SU-DHL-6 (cell line): Measurements from ENCODE around the gene CPED1.

Experiments
- H2AFZ ChIP-seq: fragments of 200-600 bp; sonication (generic); 2 replicates; pipeline ENCODE4 v1.6.1; 2014; ENCODE audit warnings: low read depth, mild to moderate bottlenecking, moderate library complexity, mixed read lengths, antibody characterized with exemption, low read length; ENCODE audit not compliant: severe bottlenecking
- H3F3A ChIP-seq: fragments of 200-600 bp; shearing (Covaris generic); 2 replicates; pipeline ENCODE4 v1.6.0; 2016; ENCODE audit warnings: antibody characterized with exemption, mild to moderate bottlenecking; ENCODE audit not compliant: insufficient read depth
- H3K27ac ChIP-seq: fragments of 200-600 bp; sonication (generic); 2 replicates; pipeline ENCODE4 v1.5.1; 2016; ENCODE audit warnings: low read depth, mild to moderate bottlenecking, low read length, moderate library complexity, mixed read lengths
- H3K27me3 ChIP-seq: fragments of 200-600 bp; sonication (generic), shearing (Covaris generic); 2 replicates; pipeline ENCODE4 v1.6.0; 2014; ENCODE audit warnings: mild to moderate bottlenecking, low read length
- H3K36me3 ChIP-seq: fragments of 200-600 bp; sonication (generic); 2 replicates; pipeline ENCODE4 v1.6.1; 2014; ENCODE audit warnings: mild to moderate bottlenecking, low read length, mixed read lengths
- H3K4me2 ChIP-seq: fragments of 300-600, 200-600 bp; shearing (Covaris generic), sonication (generic); 2 replicates; pipeline ENCODE4 v1.6.0; 2014; ENCODE audit warnings: low read length, low read depth, mild to moderate bottlenecking; ENCODE audit not compliant: poor library complexity, severe bottlenecking
- H3K4me3 ChIP-seq: fragments of 200-600 bp; sonication (generic); 2 replicates; pipeline ENCODE4 v1.5.1; 2014; ENCODE audit warnings: antibody characterized with exemption, low read length, mild to moderate bottlenecking, mixed read lengths; ENCODE audit not compliant: insufficient read depth, poor library complexity, severe bottlenecking
- H3K79me2 ChIP-seq: fragments of 200-600 bp; sonication (generic); 2 replicates; pipeline ENCODE4 v1.6.1; 2014; ENCODE audit warnings: mild to moderate bottlenecking, low read length, moderate library complexity; ENCODE audit not compliant: insufficient read depth
- H3K9ac ChIP-seq: fragments of 200-600 bp; sonication (generic); 2 replicates; pipeline ENCODE4 v1.7.0; 2014; ENCODE audit warnings: mild to moderate bottlenecking, low read length
- H3K9me2 ChIP-seq: fragments of 200-600 bp; sonication (generic); replicated peaks from 2 replicates; pipeline ENCODE4 v1.6.1; 2014; ENCODE audit warnings: low read length; ENCODE audit not compliant: insufficient read depth
- H3K9me3 ChIP-seq: fragments of 200-600 bp; sonication (generic); 2 replicates; pipeline ENCODE4 v1.6.1; 2014; ENCODE audit warnings: low read length, mixed read lengths; ENCODE audit not compliant: insufficient read depth
- H4K20me1 ChIP-seq: fragments of 200-600 bp; sonication (generic); 2 replicates; pipeline ENCODE4 v1.6.1; 2014; ENCODE audit warnings: low read depth, mild to moderate bottlenecking, antibody characterized with exemption, low read length, moderate library complexity, mixed read lengths
- EZH2phosphoT487 ChIP-seq: fragments of 200-600 bp; sonication (generic), shearing (Covaris generic); conservative IDR thresholded peaks from 2 replicates; pipeline ENCODE4 v1.6.1; 2018; ENCODE audit warnings: mild to moderate bottlenecking, antibody characterized with exemption, low read length, moderate library complexity, mixed read lengths
- TF ChIP-seq, protein P1 (sequence below): fragments of 200-600 bp; sonication (generic); IDR thresholded peaks from one replicate; pipeline ENCODE4 v1.5.1; 2017; ENCODE audit warnings: antibody characterized with exemption, mild to moderate bottlenecking, low read length, moderate library complexity; ENCODE audit not compliant: insufficient read depth, poor library complexity, severe bottlenecking

Gene CPED1

GRCh38 chr7:120961638-120962173, 26.8 kb upstream of the CPED1 start:
- Histone ChIP-seq H3K4me2 (no peak overlapping the region), H3K9me2 (no peaks in the 10 kb centered on the region), H2AFZ (no peak overlapping the region), H3K27ac (no peak overlapping the region), H4K20me1 (no peaks in the 10 kb centered on the region), H3K9ac (no peak overlapping the region), H3K36me3 (peaks cover 21% of the 10 kb centered on the region; the same call in 1 of the 2 replicates), H3K4me3 (no peak overlapping the region), H3K79me2 (0 out of 2 replicates have a peak, but pooled peaks cover 3% of the 10 kb centered on the region), H3F3A (no peaks in the 10 kb centered on the region), H3K27me3 (no peaks in the 10 kb centered on the region), H3K9me3 (no peaks in the 10 kb centered on the region)
- no peak for TF ChIP-seq EZH2phosphoT487
- TF ChIP-seq, protein P1, sequence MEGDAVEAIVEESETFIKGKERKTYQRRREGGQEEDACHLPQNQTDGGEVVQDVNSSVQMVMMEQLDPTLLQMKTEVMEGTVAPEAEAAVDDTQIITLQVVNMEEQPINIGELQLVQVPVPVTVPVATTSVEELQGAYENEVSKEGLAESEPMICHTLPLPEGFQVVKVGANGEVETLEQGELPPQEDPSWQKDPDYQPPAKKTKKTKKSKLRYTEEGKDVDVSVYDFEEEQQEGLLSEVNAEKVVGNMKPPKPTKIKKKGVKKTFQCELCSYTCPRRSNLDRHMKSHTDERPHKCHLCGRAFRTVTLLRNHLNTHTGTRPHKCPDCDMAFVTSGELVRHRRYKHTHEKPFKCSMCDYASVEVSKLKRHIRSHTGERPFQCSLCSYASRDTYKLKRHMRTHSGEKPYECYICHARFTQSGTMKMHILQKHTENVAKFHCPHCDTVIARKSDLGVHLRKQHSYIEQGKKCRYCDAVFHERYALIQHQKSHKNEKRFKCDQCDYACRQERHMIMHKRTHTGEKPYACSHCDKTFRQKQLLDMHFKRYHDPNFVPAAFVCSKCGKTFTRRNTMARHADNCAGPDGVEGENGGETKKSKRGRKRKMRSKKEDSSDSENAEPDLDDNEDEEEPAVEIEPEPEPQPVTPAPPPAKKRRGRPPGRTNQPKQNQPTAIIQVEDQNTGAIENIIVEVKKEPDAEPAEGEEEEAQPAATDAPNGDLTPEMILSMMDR: no peak

GRCh38 chr7:120964088-120964487, 24.4 kb upstream of the CPED1 start:
- TF ChIP-seq, protein P1: no peak
- Histone ChIP-seq H3K9ac (no peak overlapping the region), H3K9me3 (no peaks in the 10 kb centered on the region), H3K79me2 (0 out of 2 replicates have a peak, but pooled peaks cover 3% of the 10 kb centered on the region), H3F3A (no peaks in the 10 kb centered on the region), H3K27ac (no peak overlapping the region), H2AFZ (no peak overlapping the region), H3K36me3 (peaks cover 29% of the 10 kb centered on the region), H3K4me2 (no peak overlapping the region), H4K20me1 (no peaks in the 10 kb centered on the region), H3K27me3 (no peaks in the 10 kb centered on the region), H3K4me3 (no peak overlapping the region), H3K9me2 (no peaks in the 10 kb centered on the region)

- Histone ChIP-seq H2AFZ (no peak overlapping the region), H3K9me2 (no peaks in the 10 kb centered on the region), H3K79me2 (0 out of 2 replicates have a peak, but pooled peaks cover 3% of the 10 kb centered on the region), H3K36me3 (peaks cover 49% of the 10 kb centered on the region), H3K9ac (no peak overlapping the region), H4K20me1 (no peaks in the 10 kb centered on the region), H3K27ac (no peak overlapping the region), H3K9me3 (no peaks in the 10 kb centered on the region), H3K4me3 (no peak overlapping the region), H3K27me3 (no peaks in the 10 kb centered on the region), H3K4me2 (no peak overlapping the region), H3F3A (no peaks in the 10 kb centered on the region; the same call in 1 of the 2 replicates)
- TF ChIP-seq, protein P1: no peak
- TF ChIP-seq EZH2phosphoT487: no peak
Measured at GRCh38 chr7:120966961-120967360, 21.6 kb upstream of the CPED1 start.

GRCh38 chr7:120973849-120974248, 14.7 kb upstream of the CPED1 start:
- H3K36me3 ChIP-seq: peaks cover 57% of the 10 kb centered on the region
- TF ChIP-seq, protein P1: no peak
- no peak for TF ChIP-seq EZH2phosphoT487
- H3K9me3 ChIP-seq: no peaks in the 10 kb centered on the region
- no peak overlapping the region for H3K27ac ChIP-seq
- H3K9ac ChIP-seq: no peak overlapping the region
- no peak overlapping the region for H3K4me2 ChIP-seq
- no peak overlapping the region for H2AFZ ChIP-seq
- no peaks in the 10 kb centered on the region for H3K27me3 ChIP-seq
- no peaks in the 10 kb centered on the region for H3K9me2 ChIP-seq
- H3K79me2 ChIP-seq: no peaks in the 10 kb centered on the region
- H3F3A ChIP-seq: peaks cover 4% of the 10 kb centered on the region; the same call in 1 of the 2 replicates
- peaks cover 3% of the 10 kb centered on the region; the same call in 1 of the 2 replicates for H4K20me1 ChIP-seq
- no peak overlapping the region for H3K4me3 ChIP-seq
